ENCODE measurements around the gene PHLPP1. TPM values are rescaled to one million over a fixed set of nuclear protein-coding genes. Genes with fewer than 3 reads are reported as not detected.

The PHLPP1 gene
- polyA plus RNA-seq, 1 experiment = 5.6 TPM

GRCh38 chr18:62721839-62722795, 6.8 kb downstream of the PHLPP1 start:
- POLR2A ChIA-PET = interaction anchor here (0.6 kb wide), 1 partner anchor 194 kb away, joined by 3 read pairs; no protein-coding TSS in a partner anchor
- CTCF ChIA-PET = no interaction called here
- Histone ChIP-seq H3K9me3 (ENCODE audit: control insufficient read depth, insufficient read depth, low read length) (no peaks in the 10 kb centered on the region), H3K27me3 (ENCODE audit: control insufficient read depth, insufficient read depth, low read length) (no peaks in the 10 kb centered on the region), H3K4me3 (ENCODE audit: low read depth, low read length) (no peak overlapping the region), H3K27ac (ENCODE audit: low read depth, low read length) (no peak overlapping the region)
- DNase-seq (ENCODE audit: low read depth, low spot score) = no peak
- TF ChIP-seq CTCF (IDR thresholded peaks at IDR 0.05; ENCODE audit: low read depth, low read length) = no peak

DNA sequence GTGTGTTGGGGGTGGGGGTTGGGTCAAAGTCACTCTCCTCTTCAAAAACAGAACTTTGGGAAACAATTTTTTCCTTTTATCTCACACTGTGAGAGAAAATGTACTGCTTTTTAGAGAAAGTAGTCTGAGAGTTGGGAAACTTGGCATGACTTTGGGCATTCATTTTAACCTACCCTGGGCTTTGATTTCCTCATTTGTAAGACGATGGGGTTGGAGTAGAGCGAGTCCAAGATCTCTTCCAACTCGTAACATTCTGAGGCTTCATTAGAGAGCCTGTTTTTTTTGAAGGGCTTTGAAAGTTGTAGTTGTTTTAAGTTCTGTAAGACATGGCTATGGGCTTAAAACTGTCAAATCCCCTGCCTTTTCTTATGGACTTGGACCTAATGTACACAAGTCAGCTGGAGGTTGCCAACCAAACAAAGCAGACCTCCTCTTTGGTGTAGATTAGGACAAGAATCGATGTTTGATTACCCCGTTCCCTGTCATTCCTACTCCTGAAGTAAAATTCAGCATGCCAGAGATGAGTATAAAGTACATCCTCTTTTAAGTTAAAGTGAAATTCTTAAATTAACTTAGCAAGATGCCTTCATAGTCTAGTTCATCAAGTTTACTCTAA, 8.4 kb downstream of the PHLPP1 start:
- no peak overlapping the region for H3K4me3 ChIP-seq (ENCODE audit: low read depth, low read length)
- H3K27me3 ChIP-seq (ENCODE audit: control insufficient read depth, insufficient read depth, low read length) = no peaks in the 10 kb centered on the region
- H3K9me3 ChIP-seq (ENCODE audit: control insufficient read depth, insufficient read depth, low read length) = no peaks in the 10 kb centered on the region
- ChIA-PET POLR2A (no interaction called here), CTCF (no interaction called here)
- H3K27ac ChIP-seq (ENCODE audit: low read depth, low read length) = no peak overlapping the region
- no peak for DNase-seq (ENCODE audit: low read depth, low spot score)
- TF ChIP-seq CTCF (IDR thresholded peaks at IDR 0.05; ENCODE audit: low read depth, low read length) = no peak

DNA sequence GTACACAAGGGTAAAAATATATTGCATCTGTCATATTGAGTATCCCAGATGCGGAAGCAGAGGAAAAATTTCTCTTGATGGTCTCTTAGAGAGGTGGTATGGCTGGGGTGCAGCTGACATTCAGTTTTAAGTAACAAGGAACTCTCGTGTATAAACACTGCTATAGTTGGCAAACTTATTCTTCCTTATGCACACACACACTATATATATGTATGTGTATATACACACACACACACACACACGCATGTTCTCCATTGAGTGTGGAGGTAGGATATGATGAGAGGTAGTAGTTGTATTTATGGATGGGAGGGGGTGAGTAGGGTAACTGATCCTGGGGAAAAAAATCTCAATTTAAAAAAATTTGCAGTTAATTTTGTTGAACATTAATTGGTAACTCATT, 10.6 kb downstream of the PHLPP1 start:
- Histone ChIP-seq H3K9me3 (ENCODE audit: control insufficient read depth, insufficient read depth, low read length) (no peaks in the 10 kb centered on the region), H3K4me3 (ENCODE audit: low read depth, low read length) (no peak overlapping the region), H3K27me3 (ENCODE audit: control insufficient read depth, insufficient read depth, low read length) (no peaks in the 10 kb centered on the region), H3K27ac (ENCODE audit: low read depth, low read length) (no peak overlapping the region)
- DNase-seq (ENCODE audit: low read depth, low spot score) = no peak
- ChIA-PET POLR2A (no interaction called here), CTCF (interaction anchor here (0.8 to 1.7 kb wide), 2 partner anchors 10 to 257 kb away, joined by 5 to 7 read pairs; no protein-coding TSS in a partner anchor)
- TF ChIP-seq CTCF (IDR thresholded peaks at IDR 0.05; ENCODE audit: low read depth, low read length) = no peak

DNA sequence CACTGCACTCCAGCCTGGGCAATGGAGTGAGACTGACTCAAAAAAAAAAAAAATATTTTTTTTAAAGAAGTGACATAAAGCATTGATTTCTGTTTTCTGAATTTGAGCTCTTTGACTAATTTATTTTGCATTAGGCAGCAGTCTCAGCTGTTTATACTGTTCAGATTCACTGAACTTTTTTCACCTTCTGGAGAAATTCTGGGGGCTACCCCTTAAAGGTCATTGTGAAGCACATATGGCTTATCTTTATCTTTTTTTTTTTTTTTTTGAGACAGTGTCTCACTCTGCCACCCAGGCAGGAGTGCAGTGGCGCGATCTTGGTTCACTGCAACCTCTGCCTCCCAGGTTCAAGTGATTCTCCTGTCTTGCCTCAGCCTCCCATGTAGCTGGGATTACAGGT, 12.9 kb downstream of the PHLPP1 start:
- no peaks in the 10 kb centered on the region for H3K9me3 ChIP-seq (ENCODE audit: control insufficient read depth, insufficient read depth, low read length)
- H3K27me3 ChIP-seq (ENCODE audit: control insufficient read depth, insufficient read depth, low read length) = no peaks in the 10 kb centered on the region
- no peak for TF ChIP-seq CTCF (IDR thresholded peaks at IDR 0.05; ENCODE audit: low read depth, low read length)
- ChIA-PET POLR2A (interaction anchor here (0.7 kb wide), 1 partner anchor 86 kb away, joined by 3 read pairs; no protein-coding TSS in a partner anchor), CTCF (no interaction called here)
- H3K27ac ChIP-seq (ENCODE audit: low read depth, low read length) = no peak overlapping the region
- H3K4me3 ChIP-seq (ENCODE audit: low read depth, low read length) = no peak overlapping the region
- DNase-seq (ENCODE audit: low read depth, low spot score) = no peak

Data from AG04450 (cell line).